Hippocampal formation (tissue), 2 donors: ENCODE measurements around the gene ERP29.
"Not testable (repeated sequence)": the region's sequence is repeated elsewhere in the genome, so short reads cannot be mapped to it uniquely, and the experiment has no call there.

Source experiments
- DNase-seq, 2 donors: peaks; one replicate each; lab custom pipeline; 2025; lab: John Stamatoyannopoulos, UW

ERP29 gene

GRCh38 chr12:112001576-112001975 is 11.7 kb upstream of the ERP29 start:
- no peak for DNase-seq

- DNase-seq, result no peak
Measured at GRCh38 chr12:112004041-112004440, 9.2 kb upstream of the ERP29 start.

GRCh38 chr12:112005419-112006395 is 7.5 kb upstream of the ERP29 start:
- no peak for DNase-seq

DNA sequence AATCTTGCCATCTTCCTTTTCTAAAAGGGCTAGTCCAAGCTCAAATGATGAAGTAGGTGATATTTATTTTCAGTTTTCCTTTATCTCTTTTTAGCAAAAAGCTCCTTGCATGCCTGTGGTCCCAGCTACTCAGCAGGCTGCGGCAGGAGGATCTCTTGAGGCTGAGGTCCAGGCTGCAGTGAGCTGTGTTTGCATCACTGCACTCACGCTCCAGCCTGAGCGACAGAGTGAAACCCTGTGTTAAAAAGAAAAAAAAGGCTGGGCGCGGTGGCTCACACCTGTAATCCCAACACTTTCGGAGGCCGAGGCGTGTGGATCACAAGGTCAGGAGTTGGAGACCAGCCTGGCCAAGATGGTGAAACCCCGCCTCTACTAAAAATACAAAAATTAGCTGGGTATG is 5.3 kb upstream of the ERP29 start:
- no peak for DNase-seq

DNA sequence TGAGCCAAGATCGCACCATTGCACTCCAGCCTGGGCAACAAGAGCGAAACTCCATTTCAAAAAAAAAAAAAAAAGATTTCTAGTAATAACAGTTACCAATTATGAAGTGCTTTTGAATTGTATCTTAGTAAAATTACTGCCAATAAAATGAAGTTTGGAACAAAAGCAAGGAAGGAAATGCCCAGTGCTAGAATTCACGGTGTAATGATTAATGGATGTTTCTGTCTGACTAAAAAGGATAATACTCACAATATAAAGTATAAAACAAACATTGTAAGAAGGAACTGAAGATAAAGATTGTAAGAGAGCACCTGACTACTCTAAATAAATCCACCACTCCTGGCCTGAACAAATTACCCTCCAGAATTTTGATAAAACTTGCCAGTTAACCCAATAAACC is 4.3 kb upstream of the ERP29 start:
- no peak for DNase-seq

- not testable (repeated sequence) for DNase-seq
Measured at GRCh38 chr12:112009596-112009995, 3.6 kb upstream of the ERP29 start.

DNA sequence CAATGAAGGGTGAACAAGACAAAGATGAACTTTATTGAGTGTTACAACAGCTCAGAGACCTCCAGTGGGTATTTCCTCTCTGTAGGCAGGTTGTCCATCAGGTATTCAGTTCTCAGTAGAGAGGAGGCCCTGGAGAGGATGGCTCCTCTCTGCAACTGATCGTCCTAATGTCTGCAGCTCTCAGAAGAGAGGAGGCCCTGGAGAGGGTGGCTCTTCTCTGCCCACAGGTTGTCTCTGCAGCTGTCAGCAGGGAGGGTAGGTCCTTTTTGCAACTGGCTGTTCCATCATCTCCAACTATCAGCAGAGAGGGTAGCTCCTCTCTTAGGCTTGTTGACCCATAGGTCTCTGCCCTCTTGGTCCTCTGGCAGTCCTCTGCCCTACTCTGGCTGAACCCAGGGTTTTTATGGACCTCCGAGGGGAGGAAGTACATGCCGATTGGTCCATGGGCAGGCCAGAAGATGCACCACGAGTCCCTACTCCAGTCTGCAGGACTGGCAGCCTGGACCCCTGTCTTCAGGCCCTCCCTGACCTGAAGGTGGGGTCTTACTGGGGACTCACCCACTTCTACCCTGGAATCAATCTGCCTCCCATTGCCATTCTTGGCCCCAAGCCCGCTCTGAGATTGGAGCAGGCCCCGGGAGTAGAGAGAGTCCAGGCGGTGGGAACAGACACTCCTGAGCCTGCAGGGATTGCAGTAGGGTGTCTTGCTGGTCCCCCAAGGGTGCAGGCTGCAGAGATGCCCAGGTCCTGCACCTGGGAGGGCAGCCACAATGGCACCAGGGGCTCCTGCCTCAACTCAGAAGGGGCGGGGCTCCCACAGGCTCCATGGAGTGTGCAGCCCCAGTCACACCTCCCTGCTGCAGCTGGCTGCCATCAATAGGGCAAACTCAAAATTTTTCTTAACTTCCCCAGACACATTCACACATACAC is 2.5 kb upstream of the ERP29 start:
- DNase-seq, result no peak

DNA sequence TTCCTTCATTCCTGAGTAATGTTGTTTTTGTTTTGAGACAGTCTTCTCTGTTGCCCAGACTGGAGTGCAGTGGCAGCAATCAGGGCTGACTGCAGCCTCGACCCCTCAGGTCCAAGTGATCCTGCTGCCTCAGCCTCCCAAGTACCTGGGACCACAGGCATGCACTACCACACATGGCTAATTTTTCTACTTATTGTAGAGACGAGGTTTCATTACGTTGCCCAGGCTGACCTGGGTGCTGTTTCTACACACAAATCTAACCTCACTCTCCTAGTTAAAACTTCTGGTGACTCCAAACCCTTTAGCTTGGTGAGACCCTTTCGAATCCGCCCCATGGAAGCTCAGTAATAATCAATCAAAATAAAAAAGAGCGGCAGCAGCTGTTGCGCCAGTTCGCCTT is 1.5 kb upstream of the ERP29 start:
- no peak for DNase-seq

- peak; percentile 17 to 54 for DNase-seq
Measured at GRCh38 chr12:112013601-112014402, 576 bp downstream of the ERP29 start.

DNA sequence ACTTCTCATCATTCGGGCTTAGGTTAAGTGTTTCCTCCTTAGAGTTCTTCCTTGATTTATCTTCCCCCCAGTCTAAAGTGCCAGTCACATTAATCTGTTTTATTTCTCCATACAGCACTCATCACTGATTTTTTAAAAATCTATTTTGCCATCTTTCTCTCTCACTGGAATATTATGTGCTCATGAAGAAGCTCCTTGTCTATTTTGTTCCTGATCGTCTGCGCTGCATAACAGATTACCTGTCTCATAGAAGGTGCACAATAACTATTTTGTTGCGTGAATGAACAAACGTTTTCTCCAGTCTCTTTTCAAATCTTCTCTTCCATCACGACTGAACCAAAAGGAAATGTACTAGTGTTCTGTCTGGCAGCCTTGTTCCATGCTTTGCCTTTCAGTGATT is 2.7 kb downstream of the ERP29 start:
- no peak for DNase-seq

DNA sequence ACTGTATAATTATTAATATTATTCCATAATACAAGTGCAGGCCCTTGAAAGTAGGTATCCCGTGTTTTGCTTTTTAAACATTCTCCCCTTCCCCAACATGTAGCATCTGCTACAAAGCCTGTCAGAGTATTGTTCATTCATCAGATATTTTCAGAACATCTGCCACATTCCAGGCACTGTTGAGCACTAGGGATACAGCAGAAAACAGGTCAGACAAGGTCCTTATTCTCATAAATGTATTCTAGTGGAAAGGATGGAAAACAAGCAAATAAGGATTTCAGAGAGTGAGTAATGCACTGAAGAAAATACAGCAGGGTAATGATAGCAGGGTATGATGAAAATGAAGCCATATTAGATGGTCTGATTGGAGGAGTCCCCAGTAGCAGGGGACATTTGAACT is 3.8 kb downstream of the ERP29 start:
- no peak for DNase-seq

DNA sequence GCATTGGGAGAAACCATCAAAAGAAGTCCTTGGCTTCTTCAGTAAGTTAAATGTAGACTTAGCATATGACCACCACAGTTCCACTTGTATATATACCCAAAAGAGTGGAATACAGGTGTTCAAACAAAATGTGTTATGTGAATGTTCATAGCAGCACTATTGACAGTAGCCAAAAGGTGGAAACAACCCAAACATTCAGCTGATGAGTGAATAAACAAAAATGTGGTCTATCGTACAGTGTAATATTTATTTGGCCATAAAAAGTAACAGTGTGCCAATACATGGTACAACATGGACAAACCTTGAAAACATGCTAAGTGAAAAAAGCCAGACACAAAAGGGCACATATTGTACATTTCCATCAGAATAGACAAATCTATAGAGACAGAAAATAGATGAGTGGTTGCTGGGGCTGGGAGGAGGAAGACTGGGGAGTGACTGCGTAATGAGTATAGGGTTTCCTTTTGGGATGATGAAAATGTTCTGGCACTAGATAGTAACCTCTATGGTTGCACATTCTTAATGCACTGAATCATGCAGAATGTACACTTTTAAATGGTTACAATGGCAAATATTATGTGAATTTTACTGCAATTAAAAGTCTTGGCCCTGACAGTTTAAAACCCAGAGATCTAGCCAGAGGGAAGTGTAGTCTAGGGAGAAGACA is 5.5 kb downstream of the ERP29 start:
- DNase-seq, result no peak

DNA sequence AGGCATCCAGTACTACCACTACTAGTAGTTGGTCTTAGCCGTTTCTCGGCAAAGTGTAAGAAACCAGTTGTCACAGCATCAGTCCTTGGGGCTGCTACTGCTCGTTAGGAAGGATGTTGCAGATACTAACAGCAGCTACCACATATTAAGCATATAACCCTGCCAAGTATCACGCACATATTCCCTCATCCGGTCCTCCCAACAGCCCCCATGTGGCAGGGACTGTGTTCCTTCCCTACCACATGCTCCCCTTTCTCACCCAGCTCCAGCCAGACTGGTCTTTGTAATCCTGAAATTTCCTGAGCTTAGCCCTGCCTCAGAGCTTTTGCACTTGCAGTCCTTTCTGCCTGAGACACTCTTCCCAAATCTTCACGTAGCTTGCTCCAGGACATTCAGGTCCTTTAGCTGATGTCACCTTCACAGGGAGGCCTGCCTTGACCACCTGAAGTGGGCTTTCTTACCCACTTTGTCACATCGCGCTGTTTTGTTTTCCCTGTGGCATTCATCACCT is 7.8 kb downstream of the ERP29 start:
- no peak for DNase-seq

DNA sequence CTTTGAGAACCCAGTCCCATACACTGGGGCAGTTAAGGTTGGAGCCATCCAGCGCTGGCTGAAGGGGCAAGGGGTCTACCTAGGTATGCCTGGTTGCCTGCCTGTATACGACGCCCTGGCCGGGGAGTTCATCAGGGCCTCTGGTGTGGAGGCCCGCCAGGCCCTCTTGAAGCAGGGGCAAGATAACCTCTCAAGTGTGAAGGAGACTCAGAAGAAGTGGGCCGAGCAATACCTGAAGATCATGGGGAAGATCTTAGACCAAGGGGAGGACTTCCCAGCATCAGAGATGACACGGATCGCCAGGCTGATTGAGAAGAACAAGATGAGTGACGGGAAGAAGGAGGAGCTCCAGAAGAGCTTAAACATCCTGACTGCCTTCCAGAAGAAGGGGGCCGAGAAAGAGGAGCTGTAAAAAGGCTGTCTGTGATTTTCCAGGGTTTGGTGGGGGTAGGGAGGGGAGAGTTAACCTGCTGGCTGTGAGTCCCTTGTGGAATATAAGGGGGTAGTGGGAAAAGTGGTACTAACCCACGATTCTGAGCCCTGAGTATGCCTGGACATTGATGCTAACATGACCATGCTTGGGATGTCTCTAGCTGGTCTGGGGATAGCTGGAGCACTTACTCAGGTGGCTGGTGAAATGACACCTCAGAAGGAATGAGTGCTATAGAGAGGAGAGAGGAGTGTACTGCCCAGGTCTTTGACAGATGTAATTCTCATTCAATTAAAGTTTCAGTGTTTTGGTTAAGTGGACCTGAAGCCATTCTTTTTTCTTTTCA is 9.2 kb downstream of the ERP29 start:
- DNase-seq, result no peak

DNA sequence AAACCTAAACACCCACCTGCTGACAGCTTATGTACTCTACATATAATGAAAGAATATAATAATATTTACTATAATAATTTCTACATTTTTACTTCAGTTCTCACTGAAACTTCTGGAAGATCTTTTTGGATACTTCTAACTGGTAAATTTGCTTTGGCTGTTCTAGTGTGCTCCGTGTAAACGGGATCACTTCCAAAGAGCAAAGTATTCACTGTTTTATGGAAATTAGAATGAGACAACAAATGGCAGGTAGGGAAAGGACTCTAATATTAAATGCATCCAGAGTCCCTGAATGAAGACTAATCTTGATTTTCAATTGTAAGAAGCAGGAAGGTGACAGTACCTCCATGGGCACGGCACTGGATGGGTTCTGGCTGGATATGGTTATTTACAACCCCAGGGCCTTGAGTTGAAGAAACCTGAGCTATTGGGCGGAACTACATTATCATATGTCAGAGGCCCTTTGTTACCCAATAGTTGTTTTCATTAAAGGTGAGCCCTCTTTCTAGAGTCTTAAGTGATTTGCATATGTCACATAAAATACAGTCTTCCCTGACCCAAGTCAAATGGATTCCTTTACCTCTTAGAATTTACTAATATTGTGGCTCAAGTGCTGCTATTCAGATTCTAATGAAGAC is 10.7 kb downstream of the ERP29 start:
- DNase-seq, result no peak

- DNase-seq, result no peak
Measured at GRCh38 chr12:112025808-112026375, 12.7 kb downstream of the ERP29 start.

GRCh38 chr12:112029301-112029700 is 16.1 kb downstream of the ERP29 start:
- no peak for DNase-seq

DNA sequence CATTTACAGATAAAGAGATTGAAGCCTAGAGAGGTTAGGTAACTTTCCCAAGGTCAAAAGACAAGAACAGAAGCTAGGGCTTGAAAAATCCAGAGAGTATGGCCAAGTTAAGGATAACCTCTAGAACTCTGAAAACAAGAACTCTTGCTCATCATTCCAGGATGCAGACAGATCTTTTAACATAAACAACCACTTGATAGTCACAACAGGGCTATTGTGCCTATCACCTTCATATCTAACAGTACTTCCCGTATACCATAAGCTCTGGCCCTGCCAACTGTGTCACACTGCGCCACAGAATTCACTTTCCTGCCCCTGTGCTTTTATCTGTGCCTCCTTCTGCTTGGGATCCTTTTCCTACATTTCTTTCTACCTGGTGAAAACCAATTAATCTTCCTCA is 18.2 kb downstream of the ERP29 start:
- no peak for DNase-seq

DNA sequence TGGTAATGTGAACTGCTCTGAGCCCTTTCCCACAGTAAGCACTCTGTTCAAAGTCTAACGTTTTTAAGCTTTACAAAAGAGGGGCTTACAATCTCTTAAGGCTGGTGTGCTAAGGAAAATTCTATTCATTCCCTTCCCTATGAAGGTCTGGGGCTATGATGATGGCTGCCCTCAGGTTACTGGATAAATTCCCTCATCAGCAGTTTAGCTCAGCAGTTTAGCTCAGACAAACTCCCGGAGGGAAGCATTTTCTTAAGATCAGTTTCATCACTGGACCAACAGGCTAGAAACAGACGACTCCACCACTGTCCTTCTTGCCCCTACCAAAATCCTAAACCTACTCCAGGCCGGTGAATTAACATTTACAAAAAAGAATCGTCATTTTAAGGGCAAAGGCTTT is 19.1 kb downstream of the ERP29 start:
- no peak for DNase-seq
